Ascending aorta (tissue), 2 donors: ENCODE results near the gene MKLN1. TPM values are rescaled to one million over a fixed set of nuclear protein-coding genes. Genes with fewer than 3 reads are reported as not detected.

Experiments used
- DNase-seq, 2 donors: peaks; one replicate each; pipeline ENCODE4 v3.0.0-alpha.2; 2019; ENCODE audit warnings: low spot score in 2 of 2
- H3K27ac ChIP-seq, 2 donors: fragments of 200-600 bp; sonication (generic); one replicate each; pipeline ENCODE4 v1.5.1; 2016 to 2017; ENCODE audit warnings: mild to moderate bottlenecking in 1 of 2
- H3K27me3 ChIP-seq: fragments of 200-600 bp; sonication (generic); one replicate; pipeline ENCODE4 v1.5.1; 2017
- H3K36me3 ChIP-seq, 2 donors: fragments of 200-600 bp; sonication (generic); one replicate each; pipeline ENCODE4 v1.5.1; 2016
- H3K4me1 ChIP-seq, 2 donors: fragments of 200-600 bp; sonication (generic); one replicate each; pipeline ENCODE4 v1.5.1; 2016 to 2017; ENCODE audit warnings: mild to moderate bottlenecking in 1 of 2
- H3K4me3 ChIP-seq, 2 donors: fragments of 200-600 bp; sonication (generic); one replicate each; pipeline ENCODE4 v1.5.1; 2016 to 2017; ENCODE audit warnings: mild to moderate bottlenecking in 1 of 2
- H3K9me3 ChIP-seq, 2 donors: fragments of 200-600 bp; sonication (generic); one replicate each; pipeline ENCODE4 v1.5.1; 2016
- CTCF ChIP-seq, 3 experiments: fragments of 200-600 bp in 2 of 3; fragments of 450-650 bp in 1 of 3; sonication (generic) in 2 of 3; IDR thresholded peaks; one replicate each; pipeline ENCODE4 v1.5.1; 2016 to 2019; ENCODE audit warnings: antibody characterized with exemption in 3 of 3, mild to moderate bottlenecking in 1 of 3, moderate library complexity in 1 of 3
- intact Hi-C: fragments of 100-400 bp; cut with DNase I; formaldehyde crosslinking; loops from one replicate; pipeline ENCODE4 v1.15.1; 2023
- total RNA-seq: library from RNA; depleted of rRNA; stranded (reverse); fragments of >200 nt; gene quantifications from one replicate; pipeline ENCODE4 v1.1.0, GENCODE V29; 2016

Gene MKLN1
- total RNA-seq, 1 donor from 2014 or later = 18.0 TPM

GRCh38 chr7:131320603-131321002 is 7.1 kb upstream of the MKLN1 start:
- Histone ChIP-seq H3K9me3 (no peaks in the 10 kb centered on the region), H3K4me1 (no peaks in the 10 kb centered on the region), H3K27ac (no peak overlapping the region), H3K36me3 (no peaks in the 10 kb centered on the region), H3K4me3 (no peak overlapping the region), H3K27me3 (no peaks in the 10 kb centered on the region)
- DNase-seq = no peak
- intact Hi-C loops = loop anchor here (10.0 kb wide), 1 partner anchor 426 kb away; no protein-coding TSS in a partner anchor
- no peak for TF ChIP-seq CTCF (IDR thresholded peaks at IDR 0.05)

- Histone ChIP-seq H3K27ac (no peak overlapping the region), H3K4me1 (peaks cover 0 to 1% of the 10 kb centered on the region in 2 donors), H3K4me3 (no peak overlapping the region), H3K36me3 (no peaks in the 10 kb centered on the region), H3K27me3 (no peaks in the 10 kb centered on the region), H3K9me3 (no peaks in the 10 kb centered on the region)
- DNase-seq = no peak
- TF ChIP-seq CTCF (IDR thresholded peaks at IDR 0.05) = no peak
- intact Hi-C loops = loop anchor here (10.0 kb wide), 1 partner anchor 427 kb away; no protein-coding TSS in a partner anchor
These were observed 6.0 kb upstream of the MKLN1 start for GRCh38 chr7:131321656-131322055.

GRCh38 chr7:131322061-131322460 is 5.6 kb upstream of the MKLN1 start:
- Histone ChIP-seq H3K27ac (no peak overlapping the region), H3K4me3 (no peak overlapping the region), H3K27me3 (no peaks in the 10 kb centered on the region), H3K4me1 (peaks cover 0 to 4% of the 10 kb centered on the region in 2 donors), H3K9me3 (no peaks in the 10 kb centered on the region), H3K36me3 (no peaks in the 10 kb centered on the region)
- intact Hi-C loops = loop anchor here (10.0 kb wide), 1 partner anchor 427 kb away; no protein-coding TSS in a partner anchor
- DNase-seq = no peak
- no peak for TF ChIP-seq CTCF (IDR thresholded peaks at IDR 0.05)

GRCh38 chr7:131322861-131323260 is 4.8 kb upstream of the MKLN1 start:
- TF ChIP-seq CTCF (IDR thresholded peaks at IDR 0.05) = no peak
- no peak overlapping the region for H3K27ac ChIP-seq
- no peaks in the 10 kb centered on the region for H3K9me3 ChIP-seq
- H3K36me3 ChIP-seq = no peaks in the 10 kb centered on the region
- no peak for DNase-seq
- peaks cover 0 to 4% of the 10 kb centered on the region in 2 donors for H3K4me1 ChIP-seq
- intact Hi-C loops = loop anchor here (10.0 kb wide), 1 partner anchor 428 kb away; no protein-coding TSS in a partner anchor
- no peaks in the 10 kb centered on the region for H3K27me3 ChIP-seq
- H3K4me3 ChIP-seq = no peak overlapping the region

- no peaks in the 10 kb centered on the region for H3K9me3 ChIP-seq
- no peak overlapping the region for H3K4me3 ChIP-seq
- H3K27me3 ChIP-seq = no peaks in the 10 kb centered on the region
- DNase-seq = no peak
- TF ChIP-seq CTCF (IDR thresholded peaks at IDR 0.05) = no peak
- H3K36me3 ChIP-seq = no peaks in the 10 kb centered on the region
- H3K4me1 ChIP-seq = peaks cover 0 to 7% of the 10 kb centered on the region in 2 donors
- intact Hi-C loops = loop anchor here (5.0 to 10.0 kb wide), 2 partner anchors 88 to 431 kb away; no protein-coding TSS in a partner anchor
- no peak overlapping the region for H3K27ac ChIP-seq
These were observed 2.4 kb upstream of the MKLN1 start for GRCh38 chr7:131325179-131325840.
